ENCODE results near the gene PCDH1. TPM values are rescaled to one million over a fixed set of nuclear protein-coding genes. Genes with fewer than 3 reads are reported as not detected.

The PCDH1 gene
- total RNA-seq, 1 experiment from 2014 or later: 127 TPM

GRCh38 chr5:141915881-141916336 lies 37.7 kb upstream of the PCDH1 start:
- H2BK15ac ChIP-seq (ENCODE audit: low read depth, low read length): no peak overlapping the region
- TF ChIP-seq CTCF (conservative IDR thresholded peaks at IDR 0.05): peak; percentile 33; the same call in 2 of the 3 replicates
- no peak overlapping the region for H2BK12ac ChIP-seq (ENCODE audit: insufficient read length, low read depth, low read length)
- no peaks in the 10 kb centered on the region for H3K79me2 ChIP-seq (ENCODE audit: insufficient read depth, low read length)
- H3T11ph ChIP-seq (ENCODE audit: low read length): no peak overlapping the region
- Mint-ChIP-seq H3K27ac (no peak overlapping the region; a peak in 1 of 7 replicates), H3K4me1 (peaks cover 20 to 24% of the 10 kb centered on the region in 2 experiments), H3K9me3 (no peaks in the 10 kb centered on the region; a peak in 1 of 5 replicates), H3K4me3 (no peak overlapping the region), H3K36me3 (ENCODE audit: insufficient read depth in 1 of 3, low read depth in 3 of 3) (no peaks in the 10 kb centered on the region), H3K27me3 (ENCODE audit: low read depth) (peaks cover 51% of the 10 kb centered on the region)
- H3K4me1 ChIP-seq (ENCODE audit: insufficient read depth, low read length): peaks cover 2% of the 10 kb centered on the region; the same call in 1 of the 2 replicates
- H3K56ac ChIP-seq (ENCODE audit: insufficient read length, low read depth, low read length): no peak overlapping the region
- H3K9me3 ChIP-seq (ENCODE audit: control insufficient read depth, low read depth, low read length): no peaks in the 10 kb centered on the region
- no peak overlapping the region for H3K4me2 ChIP-seq (ENCODE audit: insufficient read depth, insufficient read length, low read length)
- H3K14ac ChIP-seq (ENCODE audit: insufficient read depth, low read length): no peak overlapping the region
- no peak overlapping the region for H3K18ac ChIP-seq (ENCODE audit: insufficient read length, low read depth, low read length)
- no peak overlapping the region for H3K4ac ChIP-seq (ENCODE audit: low read depth, low read length)
- no peak overlapping the region for H2AFZ ChIP-seq (ENCODE audit: low read length)
- no peak overlapping the region for H4K5ac ChIP-seq (ENCODE audit: insufficient read length, low read depth, low read length)
- H3K27me3 ChIP-seq (ENCODE audit: insufficient read depth, low read length): no peaks in the 10 kb centered on the region; the same call in 1 of the 2 replicates
- no peak overlapping the region for H2BK5ac ChIP-seq (ENCODE audit: insufficient read length, low read length)
- H2BK20ac ChIP-seq (ENCODE audit: low read depth, low read length, poor library complexity, severe bottlenecking): no peak overlapping the region
- H3K79me1 ChIP-seq (ENCODE audit: insufficient read depth, low read depth, low read length, poor library complexity, severe bottlenecking): no peaks in the 10 kb centered on the region
- no CpG with 5 or more reads among the region's 6 CpGs for WGBS (ENCODE audit: extremely low coverage, insufficient read length, low lambda C conversion rate)
- no peak overlapping the region for H4K91ac ChIP-seq (ENCODE audit: insufficient read length, low read depth, low read length)
- no peak overlapping the region for H3K23ac ChIP-seq (ENCODE audit: insufficient read length, low read depth, low read length)
- H3K23me2 ChIP-seq (ENCODE audit: insufficient read length, low read depth, low read length, poor library complexity, severe bottlenecking): peaks cover 4% of the 10 kb centered on the region
- no peak overlapping the region for H3K27ac ChIP-seq (ENCODE audit: insufficient read length, low read depth, low read length)
- H4K20me1 ChIP-seq (ENCODE audit: control insufficient read depth, insufficient read depth, insufficient read length): no peaks in the 10 kb centered on the region
- H2BK120ac ChIP-seq (ENCODE audit: low read depth, low read length, poor library complexity, severe bottlenecking): no peak overlapping the region
- H3K9ac ChIP-seq (ENCODE audit: extremely low read depth, insufficient read length, low read length): no peak overlapping the region
- peak; percentile 70 for DNase-seq
- no peak overlapping the region for H2AK5ac ChIP-seq (ENCODE audit: insufficient read length, low read length)
- no peak overlapping the region for H4K8ac ChIP-seq (replicated peaks; ENCODE audit: insufficient read length, low read depth, low read length)

All from H9 (cell line).